Cardiac muscle cell (in vitro differentiated cells and primary cell): Measurements from ENCODE around the gene QSOX2. TPM values are rescaled to one million over a fixed set of nuclear protein-coding genes. Genes with fewer than 3 reads are reported as not detected.

Experiments used
- DNase-seq, 2 donors: peaks; one replicate each; pipeline versions ENCODE4 v3.0.0 to v3.0.0-alpha.2; 2010 to 2017; ENCODE audit warnings: low read depth in 1 of 2, low spot score in 1 of 2
- H3K27ac ChIP-seq: fragments of 200-600 bp; sonication (generic); 2 replicates; pipeline ENCODE4 v1.5.1; 2016
- H3K27me3 ChIP-seq: fragments of 200-600 bp; sonication (generic); 2 replicates; pipeline ENCODE4 v1.6.0; 2016; ENCODE audit warnings: control low read depth
- H3K36me3 ChIP-seq: fragments of 200-600 bp; sonication (generic); 2 replicates; pipeline ENCODE4 v1.5.1; 2016; ENCODE audit warnings: control low read depth
- H3K4me1 ChIP-seq: fragments of 200-600 bp; sonication (generic); 2 replicates; pipeline ENCODE4 v1.8.1; 2017; ENCODE audit warnings: low read depth, mild to moderate bottlenecking, mixed run types
- H3K4me3 ChIP-seq: fragments of 200-600 bp; sonication (generic); 2 replicates; pipeline ENCODE4 v1.5.1; 2016; ENCODE audit warnings: mild to moderate bottlenecking
- H3K9me3 ChIP-seq: fragments of 200-600 bp; sonication (generic); 2 replicates; pipeline ENCODE4 v1.5.1; 2017; ENCODE audit warnings: low read depth, mild to moderate bottlenecking, control low read depth
- CTCF ChIP-seq: IDR thresholded peaks from 2 replicates; pipeline ENCODE4 v1.5.1; 2012; ENCODE audit warnings: low read depth, mild to moderate bottlenecking, low read length
- polyA plus RNA-seq: library from polyadenylated mRNA; unstranded; fragments of >200 nt; fragmentation: Nextera tagmentation; extraction: Ambion mirVana; gene quantifications from 2 replicates; pipeline ENCODE4 v1.2.1, GENCODE V29; 2016
- total RNA-seq: library from RNA; depleted of rRNA; stranded (reverse); fragments of >200 nt; gene quantifications from 2 replicates; pipeline ENCODE4 v1.2.3, GENCODE V29; 2016

Gene QSOX2
- total and polyA plus RNA-seq, 2 experiments from 2014 or later: 1.7 to 10.5 TPM

DNA sequence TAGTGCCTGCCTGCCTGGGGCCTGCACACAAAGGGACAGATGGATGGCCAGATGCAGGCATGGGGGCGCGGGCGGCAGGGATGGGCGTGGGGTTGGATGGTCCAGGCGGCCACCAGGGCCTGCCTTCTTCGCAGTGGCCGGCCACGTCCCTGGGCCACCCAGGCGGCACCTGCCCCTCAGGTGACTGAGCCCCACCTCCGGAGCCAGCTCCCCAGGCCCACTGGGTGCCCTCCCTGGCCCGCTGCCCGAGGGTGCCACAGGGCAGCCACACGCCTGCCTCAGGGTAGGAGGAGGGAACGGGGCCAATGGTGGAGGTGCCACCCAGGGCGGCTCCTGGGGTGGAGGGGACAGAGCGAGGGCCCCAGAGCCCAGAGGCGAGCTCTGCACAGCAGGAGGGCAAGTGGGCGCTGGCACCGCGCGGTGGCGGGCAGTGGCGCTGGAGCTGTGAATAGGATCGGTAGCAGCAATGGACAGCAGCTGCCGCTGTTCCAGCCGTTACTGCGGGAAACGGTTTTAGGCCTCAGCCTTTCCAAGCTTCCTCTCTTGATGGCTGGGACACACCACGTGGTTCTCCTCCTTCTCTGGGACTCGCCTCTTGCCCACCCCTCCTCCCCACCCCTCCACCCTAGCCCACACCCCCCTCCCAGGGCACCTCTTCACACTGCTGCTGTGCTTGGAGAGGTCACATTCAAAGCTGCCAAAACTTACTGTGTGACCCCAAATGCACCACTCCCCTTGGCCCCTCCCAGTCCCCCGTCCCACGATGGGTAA, 59.8 kb downstream of the QSOX2 start:
- H3K27me3 ChIP-seq: peaks cover 19% of the 10 kb centered on the region

GRCh38 chr9:136185066-136185465, 60.5 kb downstream of the QSOX2 start:
- Histone ChIP-seq H3K4me1 (no peaks in the 10 kb centered on the region), H3K4me3 (no peak overlapping the region), H3K27me3 (peaks cover 12% of the 10 kb centered on the region), H3K36me3 (no peaks in the 10 kb centered on the region), H3K27ac (no peak overlapping the region), H3K9me3 (no peaks in the 10 kb centered on the region)
- no peak for TF ChIP-seq CTCF
- DNase-seq: no peak

More for the DNA sequence above, 59.8 kb downstream of the QSOX2 start:
- H3K27ac ChIP-seq: no peak overlapping the region
- no peaks in the 10 kb centered on the region for H3K4me1 ChIP-seq
- DNase-seq: no peak
- H3K4me3 ChIP-seq: no peak overlapping the region
- no peaks in the 10 kb centered on the region for H3K36me3 ChIP-seq
- H3K9me3 ChIP-seq: no peaks in the 10 kb centered on the region
- TF ChIP-seq CTCF: no peak

- TF ChIP-seq CTCF: no peak
- H3K9me3 ChIP-seq: no peaks in the 10 kb centered on the region
- no peaks in the 10 kb centered on the region for H3K27me3 ChIP-seq
- DNase-seq: no peak
- H3K4me1 ChIP-seq: no peaks in the 10 kb centered on the region
- H3K36me3 ChIP-seq: no peaks in the 10 kb centered on the region
- H3K27ac ChIP-seq: no peak overlapping the region
- no peak overlapping the region for H3K4me3 ChIP-seq
Observed at GRCh38 chr9:136182850-136183422, 62.7 kb downstream of the QSOX2 start.

- Histone ChIP-seq H3K27ac (no peak overlapping the region), H3K4me3 (no peak overlapping the region), H3K27me3 (peaks cover 3% of the 10 kb centered on the region), H3K9me3 (no peaks in the 10 kb centered on the region), H3K36me3 (no peaks in the 10 kb centered on the region), H3K4me1 (no peaks in the 10 kb centered on the region)
- no peak for TF ChIP-seq CTCF
- DNase-seq: no peak
Observed at GRCh38 chr9:136182420-136182787, 63.2 kb downstream of the QSOX2 start.

DNA sequence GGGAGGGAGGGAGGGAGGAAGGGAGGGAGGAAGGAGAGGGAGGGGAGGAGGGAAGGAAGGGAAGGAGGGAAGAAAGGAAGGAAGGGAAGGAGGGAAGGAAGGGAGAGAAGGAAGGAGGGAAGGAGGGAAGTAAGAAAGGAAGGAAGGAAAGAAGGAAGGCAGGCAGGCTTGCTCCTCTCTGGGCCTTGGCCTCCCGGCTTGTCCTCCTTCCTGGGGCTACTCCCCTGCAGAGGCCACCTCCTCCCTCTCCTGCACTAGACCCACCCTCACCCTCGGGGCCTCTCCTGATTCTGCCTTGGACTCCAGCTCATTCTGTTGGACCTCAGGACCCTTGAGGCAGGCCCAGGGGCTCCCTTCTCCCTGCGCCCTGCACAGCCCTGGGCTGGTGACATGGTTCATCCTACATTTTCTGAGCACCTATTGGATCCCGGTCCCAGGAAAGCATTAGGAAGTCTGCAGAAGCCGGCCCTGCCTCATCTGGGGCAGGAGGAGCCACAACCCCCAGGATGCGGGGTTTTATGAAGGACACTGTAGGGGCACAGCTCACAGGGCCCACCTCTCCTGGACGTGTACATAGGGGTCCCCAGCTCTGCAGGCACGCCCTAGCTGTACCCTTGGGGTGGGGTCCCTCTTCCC, 63.7 kb downstream of the QSOX2 start:
- Histone ChIP-seq H3K4me3 (no peak overlapping the region), H3K27ac (no peak overlapping the region), H3K27me3 (peaks cover 3% of the 10 kb centered on the region), H3K36me3 (no peaks in the 10 kb centered on the region), H3K4me1 (no peaks in the 10 kb centered on the region), H3K9me3 (no peaks in the 10 kb centered on the region)
- no peak for DNase-seq
- TF ChIP-seq CTCF: no peak
